Epithelial cell of esophagus (primary cell): ENCODE data around the gene SCG5.

Experiments used
- DNase-seq: peaks from one replicate; pipeline ENCODE4 v3.0.0; 2010; ENCODE audit warnings: low read depth
- H3K4me3 ChIP-seq: 2 replicates; pipeline ENCODE4 v1.5.1; 2011; ENCODE audit warnings: mild to moderate bottlenecking, low read length, control low read depth
- CTCF ChIP-seq: IDR thresholded peaks from 2 replicates; pipeline ENCODE4 v1.5.1; 2011; ENCODE audit warnings: low read depth, mild to moderate bottlenecking, low read length, control low read depth, inconsistent platforms; ENCODE audit not compliant: insufficient read depth; ENCODE audit errors: missing control alignments

Gene SCG5

GRCh38 chr15:32637704-32638103 lies 3.8 kb upstream of the SCG5 start:
- peak; percentile 54 for DNase-seq
- no peak for TF ChIP-seq CTCF
- no peak overlapping the region for H3K4me3 ChIP-seq

GRCh38 chr15:32642667-32643435 lies 1.3 kb downstream of the SCG5 start:
- no peak for DNase-seq
- no peak for TF ChIP-seq CTCF
- H3K4me3 ChIP-seq = no peak overlapping the region

- TF ChIP-seq CTCF = no peak
- H3K4me3 ChIP-seq = no peak overlapping the region
- peak; percentile 83 for DNase-seq
Measured at GRCh38 chr15:32643907-32644445, 2.5 kb downstream of the SCG5 start.

- no peak overlapping the region for H3K4me3 ChIP-seq
- no peak for DNase-seq
- TF ChIP-seq CTCF = no peak
Measured at GRCh38 chr15:32646291-32646690, 4.8 kb downstream of the SCG5 start.

GRCh38 chr15:32649342-32649741 lies 7.8 kb downstream of the SCG5 start:
- TF ChIP-seq CTCF = peak; percentile 51
- DNase-seq = peak; percentile 45
- no peak overlapping the region for H3K4me3 ChIP-seq

- no peak overlapping the region for H3K4me3 ChIP-seq
- TF ChIP-seq CTCF = peak; percentile 99
- DNase-seq = peak; percentile 77
Measured at GRCh38 chr15:32651229-32651837, 9.8 kb downstream of the SCG5 start.
